DLD1 (cell line): Measurements from ENCODE around the gene CD83.

Source experiments
- in situ Hi-C: cut with HindIII; loops from 2 replicates; pipeline ENCODE4 v1.10.0; 2017; ENCODE audit warnings: low sequenced_read_pairs

The CD83 gene

DNA sequence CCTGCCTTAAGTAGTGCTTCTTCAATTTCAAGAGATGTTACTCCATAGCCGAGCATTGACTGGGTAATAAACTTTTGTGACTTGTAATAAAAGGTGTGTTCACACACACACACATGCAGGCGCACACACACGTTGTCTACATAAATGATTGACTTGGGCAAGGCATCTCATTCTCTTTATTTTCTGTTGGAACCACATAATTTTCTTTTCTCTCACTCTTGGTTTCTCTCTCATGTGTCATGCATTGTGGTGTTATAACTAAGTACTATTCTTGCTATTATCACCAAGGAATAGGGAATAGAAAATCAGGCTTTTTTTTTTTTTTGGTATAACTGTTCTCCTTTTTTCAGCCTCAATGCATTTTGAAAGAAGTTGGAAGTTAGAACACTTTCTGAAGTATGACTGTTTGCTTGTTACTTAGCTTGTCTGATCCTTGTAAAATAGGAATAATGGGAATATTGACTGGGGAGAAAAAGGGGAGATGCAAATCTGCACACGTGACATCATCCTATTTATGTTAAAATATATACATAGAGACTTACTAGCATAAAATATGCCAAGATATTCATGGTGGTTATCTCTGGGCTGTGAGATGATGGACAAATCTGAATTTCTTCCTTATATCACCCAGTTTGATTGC lies 26.1 kb upstream of the CD83 start:
- in situ Hi-C loops, result no loop called here

DNA sequence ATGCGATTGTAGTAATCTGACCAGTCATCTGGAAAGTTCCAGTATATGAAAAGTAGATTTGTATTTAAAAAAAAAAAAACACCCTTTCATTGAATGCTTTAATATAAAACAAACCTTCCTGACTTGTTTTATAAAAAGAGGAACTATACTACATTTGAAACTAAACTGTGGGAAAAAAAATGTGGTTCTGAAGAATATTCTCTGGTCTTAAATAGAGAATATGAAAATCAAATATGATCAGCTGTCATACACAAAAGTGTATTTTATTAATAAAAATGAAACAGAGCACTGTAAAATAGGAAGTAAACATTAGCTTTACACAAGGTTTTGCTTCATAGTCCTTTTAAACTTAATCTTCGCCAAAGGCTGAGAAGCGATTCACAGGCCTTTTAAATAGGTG lies 25.3 kb upstream of the CD83 start:
- in situ Hi-C loops, result no loop called here

DNA sequence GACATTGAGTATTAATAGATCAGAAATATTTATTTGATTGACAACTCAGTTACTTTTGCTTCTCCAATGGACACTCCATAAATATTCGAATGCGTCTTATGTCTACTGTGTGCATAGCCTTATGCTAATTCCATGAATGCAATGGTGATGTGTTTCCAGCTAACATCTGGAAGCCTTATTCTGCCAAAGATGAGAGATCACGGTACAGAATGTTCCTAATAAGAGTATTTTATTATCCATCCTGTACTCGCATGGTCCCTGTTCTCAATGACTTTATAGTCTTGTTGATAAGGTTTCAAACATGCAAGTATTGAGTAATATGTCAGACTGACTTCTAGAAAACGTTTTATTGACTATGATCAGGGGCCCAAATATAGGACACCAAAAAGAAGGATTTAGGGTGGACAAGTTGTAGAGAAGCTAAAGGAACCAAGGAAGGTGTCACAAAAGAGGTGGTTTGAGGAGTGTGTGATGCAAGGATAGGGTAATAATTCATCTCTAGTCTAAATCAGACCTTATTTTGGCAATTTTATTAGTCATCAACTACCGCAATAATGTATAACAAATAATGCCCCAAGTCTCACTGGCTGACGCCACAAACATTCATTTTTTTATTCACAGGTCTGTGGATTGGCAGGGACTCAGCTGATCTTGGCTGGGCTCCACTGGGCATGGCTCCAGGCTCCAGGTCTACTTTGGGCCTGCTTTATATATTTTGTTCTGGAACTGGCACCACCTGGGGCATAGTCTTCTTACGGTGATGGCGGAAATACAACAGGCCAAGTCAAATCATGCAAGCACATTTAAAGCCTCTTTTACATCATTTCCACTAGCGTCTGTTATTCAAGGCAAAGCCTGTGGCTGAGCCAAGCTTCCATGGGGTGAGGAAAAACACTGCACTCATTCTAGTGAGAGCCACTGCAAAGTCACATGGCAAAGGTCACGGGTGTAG lies 24.5 kb upstream of the CD83 start:
- in situ Hi-C loops, result no loop called here

DNA sequence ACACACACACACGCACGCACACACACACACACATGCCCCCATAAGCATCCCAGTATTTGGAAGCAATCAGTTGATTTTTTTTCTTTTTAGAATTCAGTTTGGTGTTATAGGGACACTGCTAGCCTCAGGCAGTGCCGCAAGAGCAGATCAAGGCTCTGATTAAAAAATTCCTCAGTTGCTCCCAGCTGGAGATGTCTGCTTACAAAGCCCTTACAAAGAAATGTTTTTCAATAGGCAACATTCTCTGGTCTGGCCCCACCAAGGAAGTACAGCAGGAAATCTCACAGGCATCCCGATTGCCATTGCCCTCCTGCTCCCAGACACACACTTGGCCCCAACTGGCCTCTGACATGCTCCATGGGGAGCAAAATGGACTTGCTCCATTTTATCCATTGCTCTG lies 22.9 kb upstream of the CD83 start:
- in situ Hi-C loops, result no loop called here

DNA sequence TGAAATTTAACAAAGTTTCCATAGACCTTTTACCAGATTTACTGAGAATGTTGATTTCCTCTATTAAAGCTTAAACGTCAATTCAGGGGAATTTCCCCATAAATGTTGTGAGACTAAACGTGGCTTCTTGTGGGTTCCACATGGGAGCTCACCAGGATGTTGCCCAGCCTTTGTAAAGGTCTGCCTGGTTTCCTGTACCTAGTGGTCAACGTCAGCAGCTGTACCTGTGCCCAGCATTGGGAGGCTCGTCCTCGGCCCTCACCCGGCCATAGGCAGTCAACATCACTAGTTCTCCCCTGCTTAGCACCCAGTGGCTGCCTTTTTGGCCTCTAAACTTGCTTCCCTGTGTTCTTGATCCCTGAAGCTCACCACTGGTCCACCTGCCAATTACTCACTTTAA lies 22.1 kb upstream of the CD83 start:
- in situ Hi-C loops, result no loop called here

DNA sequence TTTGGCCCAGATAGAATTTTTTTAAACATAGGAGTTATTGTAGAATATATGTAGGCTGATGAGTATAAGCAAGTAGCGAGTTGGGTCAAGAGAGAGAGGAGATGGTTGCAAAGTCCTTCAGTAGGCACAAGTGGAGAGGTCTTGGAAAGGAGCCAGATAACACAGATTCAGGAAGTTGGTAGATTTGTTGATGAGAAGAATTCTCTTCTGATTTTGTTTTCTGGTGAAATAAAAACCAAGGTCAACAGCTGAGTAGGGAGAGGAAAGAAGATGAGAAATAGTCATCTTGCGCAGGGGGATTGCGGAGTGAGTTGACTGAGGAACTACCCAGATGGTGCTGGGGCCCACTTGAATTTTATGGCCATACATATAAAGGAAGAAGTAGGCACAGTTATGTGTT lies 17.4 kb upstream of the CD83 start:
- in situ Hi-C loops, result no loop called here

DNA sequence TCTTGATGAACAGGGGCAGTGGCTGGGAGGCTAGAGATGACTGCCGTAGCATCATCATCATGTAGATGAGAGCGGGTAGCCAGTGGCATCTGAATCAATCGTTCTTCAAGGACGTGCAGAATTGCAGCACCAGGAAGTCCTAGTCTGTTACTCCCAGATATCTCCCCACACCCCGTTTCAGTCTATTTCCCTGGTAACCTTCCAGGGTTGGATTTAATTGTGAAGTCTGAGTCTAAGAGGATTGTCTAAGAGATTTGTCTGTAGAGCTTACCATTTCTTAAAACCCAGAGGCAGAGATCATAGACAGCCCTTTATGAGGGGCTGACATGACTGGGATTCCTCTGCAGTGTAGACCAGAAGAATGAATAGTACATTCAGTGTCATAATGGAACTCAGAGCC lies 16.6 kb upstream of the CD83 start:
- in situ Hi-C loops, result no loop called here

DNA sequence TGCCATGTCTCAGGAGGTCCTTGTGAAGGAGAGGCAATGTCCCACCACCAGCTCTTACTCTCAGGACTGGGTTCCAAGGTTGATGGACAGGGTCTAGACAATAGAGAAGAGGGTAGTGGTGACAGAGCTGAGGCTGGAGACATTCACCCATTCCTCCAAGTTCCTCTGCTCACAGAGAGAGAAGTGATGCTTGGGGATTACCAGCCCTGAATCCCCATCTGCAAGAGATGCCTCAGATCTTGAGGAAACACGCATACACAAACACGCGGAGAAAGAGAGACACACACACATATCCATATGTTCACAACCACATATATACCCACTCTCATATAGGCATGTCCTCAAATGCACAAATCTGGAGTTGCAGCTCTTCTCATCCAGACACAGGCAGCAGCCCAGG lies 15.2 kb upstream of the CD83 start:
- in situ Hi-C loops, result no loop called here

DNA sequence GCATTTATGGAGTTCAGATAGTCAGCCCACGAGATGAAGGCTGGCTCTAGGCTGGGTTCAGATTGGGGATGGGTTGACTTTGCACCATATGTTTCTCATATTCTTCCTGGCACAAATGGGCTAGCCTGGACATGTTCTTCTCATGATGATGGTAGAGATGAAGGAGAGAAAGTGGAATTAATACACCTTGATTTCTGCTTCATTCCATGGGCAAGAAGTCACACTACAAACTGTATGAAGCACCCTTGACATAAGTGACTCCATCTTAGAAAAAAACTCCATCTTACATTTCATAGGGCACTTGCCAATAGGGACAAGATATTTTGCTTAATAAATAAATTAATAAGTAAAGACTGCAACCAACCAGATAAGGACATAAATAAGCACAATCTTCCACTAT lies 12.0 kb upstream of the CD83 start:
- in situ Hi-C loops, result no loop called here

DNA sequence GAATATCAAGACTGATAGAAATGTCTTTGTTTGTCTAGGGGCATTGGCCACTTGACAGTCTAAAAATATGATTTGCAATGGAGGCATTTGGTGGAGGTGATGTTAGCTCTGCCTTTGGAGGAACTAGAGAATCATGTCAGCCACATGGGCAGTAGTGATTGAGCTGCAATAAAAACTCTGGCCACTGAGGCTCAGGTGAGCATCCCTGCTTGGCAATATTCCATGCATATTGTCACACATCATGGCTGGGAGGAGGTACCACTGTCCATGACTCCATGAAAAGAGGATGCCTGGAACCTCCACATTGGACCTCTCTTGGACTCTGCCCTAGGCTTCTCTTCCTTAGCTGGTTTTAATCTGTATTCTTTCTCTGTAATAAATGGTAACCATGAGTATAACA lies 10.6 kb upstream of the CD83 start:
- in situ Hi-C loops, result no loop called here

DNA sequence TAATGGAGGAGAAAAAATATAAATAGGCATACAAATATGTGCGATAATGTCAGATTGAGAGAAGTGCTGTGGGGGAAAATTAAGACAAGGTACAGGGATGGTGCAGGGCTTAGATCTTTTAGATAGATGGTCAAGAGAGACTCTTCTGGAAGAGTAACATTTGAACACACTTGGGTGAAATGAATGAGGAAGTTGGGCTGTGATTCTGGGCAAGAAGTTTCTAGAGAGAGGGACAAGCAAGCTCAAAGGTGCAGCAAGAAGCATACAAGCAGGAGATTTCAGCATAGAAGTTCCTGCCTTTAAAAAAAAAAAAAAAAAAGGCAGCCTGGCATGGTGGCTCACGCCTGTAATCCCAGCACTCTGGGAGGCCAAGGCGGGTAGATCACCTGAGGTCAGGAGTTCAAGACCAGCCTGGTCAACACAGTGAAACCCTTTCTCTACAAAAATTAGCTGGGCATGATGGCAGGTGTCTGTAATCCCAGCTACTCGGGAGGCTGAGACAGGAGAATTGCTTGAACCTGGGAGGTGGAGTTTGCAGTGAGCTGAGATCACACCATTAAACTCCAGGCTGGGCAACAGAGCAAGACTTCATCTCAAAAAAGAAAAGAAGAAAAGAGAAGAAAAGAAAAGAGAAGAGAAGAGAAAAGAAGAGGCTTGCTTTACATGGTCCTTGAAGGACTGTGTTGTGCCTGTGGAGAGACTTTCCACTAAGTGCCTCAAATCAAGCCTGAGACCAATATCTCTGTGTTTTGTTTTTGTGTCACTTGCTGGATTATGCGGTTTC lies 9.7 kb upstream of the CD83 start:
- in situ Hi-C loops, result no loop called here

DNA sequence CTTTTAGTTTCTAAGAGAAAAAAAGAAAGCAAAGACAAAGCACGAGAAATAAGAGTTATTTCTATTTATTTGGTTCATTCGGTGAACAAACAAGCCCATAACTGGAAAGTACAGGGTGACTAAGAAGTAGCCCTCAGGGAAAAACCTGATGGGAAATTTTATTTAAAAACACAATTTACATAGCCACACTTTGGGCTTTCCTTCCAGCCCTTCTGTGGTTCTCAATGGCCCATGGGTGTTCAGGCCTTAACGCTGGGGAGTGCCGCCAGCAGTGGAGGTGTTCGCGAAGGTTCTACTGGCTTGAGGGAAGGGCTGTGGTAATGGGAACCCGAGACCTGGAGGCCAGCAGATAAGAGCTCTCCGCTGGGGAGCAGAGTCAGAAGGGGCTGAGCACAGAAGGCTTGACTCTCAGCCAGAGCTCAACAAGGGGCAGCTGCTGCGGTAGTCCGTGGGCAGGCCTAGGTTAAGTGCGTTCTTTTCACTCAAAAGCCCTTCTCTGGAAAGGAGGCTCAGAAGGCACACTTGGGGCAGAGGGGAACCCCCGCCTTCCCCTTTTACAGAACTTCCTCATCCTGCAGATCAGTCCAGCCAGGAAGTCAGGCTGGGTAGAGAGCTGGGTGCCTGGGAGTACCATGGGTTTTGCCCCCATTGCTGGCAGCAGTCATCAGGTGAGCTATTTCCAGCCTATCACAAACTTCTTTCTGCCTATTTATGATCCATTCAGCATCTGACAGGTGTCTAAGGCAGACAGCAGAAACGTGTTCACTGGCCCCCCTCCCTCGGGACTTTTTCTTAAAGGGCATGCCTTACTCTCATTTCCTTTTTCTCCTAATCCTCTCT lies 8.8 kb upstream of the CD83 start:
- in situ Hi-C loops, result no loop called here

DNA sequence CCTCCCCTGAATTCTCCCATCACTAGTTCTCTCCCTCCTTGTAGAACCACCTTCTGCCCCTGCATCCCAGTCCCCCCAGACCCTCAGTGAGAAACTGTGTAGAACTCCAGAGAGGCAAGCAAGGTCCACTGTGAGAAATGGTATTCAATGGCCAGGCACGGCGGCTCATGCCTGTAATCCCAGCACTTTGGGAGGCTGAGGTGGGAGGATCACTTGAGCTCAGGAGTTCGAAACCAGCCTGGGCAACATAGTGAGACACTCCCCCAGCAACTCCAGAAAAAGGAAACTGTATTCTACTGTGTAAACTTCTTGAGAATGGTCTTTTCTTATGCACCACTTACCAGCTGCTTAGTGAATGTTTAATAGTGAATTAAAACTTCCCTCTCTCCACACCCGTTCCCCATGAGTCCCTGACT lies 8.2 kb upstream of the CD83 start:
- in situ Hi-C loops, result no loop called here

DNA sequence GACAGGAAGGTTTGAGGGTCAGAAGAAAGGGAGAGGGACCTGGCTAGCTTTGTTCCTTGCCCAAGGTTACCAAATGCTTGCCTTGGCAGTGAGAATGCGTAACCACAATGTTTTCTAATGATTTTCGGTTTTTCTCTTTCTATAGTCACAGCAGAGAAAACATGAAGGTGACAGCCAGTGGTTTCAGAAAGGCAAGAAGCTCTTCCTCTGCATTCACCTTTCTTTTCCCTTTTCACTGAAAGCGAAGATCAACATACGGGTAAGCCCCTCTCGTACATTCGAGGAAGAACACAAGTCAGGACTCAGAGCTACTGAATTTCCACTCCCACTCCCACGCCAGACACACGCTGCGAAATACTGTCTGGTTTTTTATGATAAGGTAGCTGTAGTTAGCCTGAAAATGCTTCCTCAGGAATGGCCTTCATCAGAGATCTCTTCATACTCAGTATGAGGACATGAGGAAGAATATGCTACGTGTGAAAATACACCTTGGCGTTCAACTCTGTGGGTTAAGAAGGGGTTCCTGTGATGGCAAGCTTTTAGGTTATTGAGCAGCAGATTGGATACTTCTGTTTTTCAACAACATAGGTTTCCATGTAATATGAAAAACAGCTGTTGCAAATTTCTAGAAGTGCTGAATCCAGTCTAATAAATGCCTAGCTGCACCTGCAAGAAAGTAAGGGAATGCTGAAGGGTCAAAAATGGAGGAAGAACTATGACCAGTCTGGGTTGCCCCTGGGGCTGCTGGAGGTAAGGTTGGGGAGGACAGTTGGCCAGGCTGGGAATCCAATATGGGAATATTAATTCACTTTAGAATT lies 7.4 kb upstream of the CD83 start:
- in situ Hi-C loops, result no loop called here

DNA sequence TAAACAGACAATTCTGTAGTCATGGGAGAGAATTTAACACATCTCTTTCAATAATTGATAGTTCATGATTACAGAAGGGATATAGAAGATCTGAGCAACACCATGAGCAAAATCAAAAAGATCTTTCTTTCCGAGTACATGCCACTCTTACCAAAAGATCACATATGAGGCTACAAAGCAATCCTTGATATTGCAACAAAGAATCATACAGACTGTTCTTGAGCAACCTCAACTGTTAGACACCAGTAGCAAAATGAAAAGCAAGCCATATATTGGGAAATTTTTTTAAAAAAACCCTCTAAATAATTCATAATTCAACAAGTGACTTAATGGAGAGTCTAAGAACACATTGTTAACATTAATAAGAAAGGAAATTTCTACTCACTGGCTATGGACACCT lies 3.6 kb upstream of the CD83 start:
- in situ Hi-C loops, result no loop called here

DNA sequence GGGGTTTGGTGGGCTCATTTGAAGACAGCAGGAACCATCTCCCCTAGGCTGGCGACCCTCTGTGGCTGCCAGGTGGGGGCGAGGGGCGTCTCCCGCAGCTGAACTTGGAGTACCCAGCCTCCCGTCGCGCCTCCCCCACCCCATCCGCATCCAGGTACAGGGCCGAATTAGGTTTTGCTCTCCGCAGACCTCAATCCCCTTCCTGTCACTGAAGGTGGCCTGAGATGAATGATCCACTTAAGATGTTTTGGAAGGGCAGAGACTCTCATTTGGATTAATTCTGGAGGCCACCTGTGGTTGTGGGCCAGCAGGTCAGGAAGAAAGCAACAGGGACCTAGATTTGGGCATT lies 493 bp downstream of the CD83 start:
- in situ Hi-C loops, result no loop called here

DNA sequence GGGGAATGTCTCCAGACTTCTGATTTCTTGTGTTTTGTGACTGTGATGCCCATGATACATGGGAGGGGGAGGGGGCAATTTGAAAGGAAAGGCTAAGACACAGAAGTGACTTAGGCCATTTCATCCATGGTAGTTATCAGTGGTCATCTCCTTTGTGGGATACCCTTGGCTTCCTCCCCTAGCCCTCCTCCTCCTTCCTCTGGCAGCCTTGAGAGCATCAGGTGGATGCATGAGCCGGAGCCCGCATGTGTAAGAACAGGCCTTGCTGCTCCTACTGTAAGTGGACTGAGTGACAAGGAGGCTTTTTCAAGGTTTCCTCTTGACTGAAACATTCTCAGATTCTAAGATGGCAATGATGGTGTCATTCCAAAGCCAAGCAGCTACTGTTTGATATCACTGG lies 874 bp downstream of the CD83 start:
- in situ Hi-C loops, result no loop called here

DNA sequence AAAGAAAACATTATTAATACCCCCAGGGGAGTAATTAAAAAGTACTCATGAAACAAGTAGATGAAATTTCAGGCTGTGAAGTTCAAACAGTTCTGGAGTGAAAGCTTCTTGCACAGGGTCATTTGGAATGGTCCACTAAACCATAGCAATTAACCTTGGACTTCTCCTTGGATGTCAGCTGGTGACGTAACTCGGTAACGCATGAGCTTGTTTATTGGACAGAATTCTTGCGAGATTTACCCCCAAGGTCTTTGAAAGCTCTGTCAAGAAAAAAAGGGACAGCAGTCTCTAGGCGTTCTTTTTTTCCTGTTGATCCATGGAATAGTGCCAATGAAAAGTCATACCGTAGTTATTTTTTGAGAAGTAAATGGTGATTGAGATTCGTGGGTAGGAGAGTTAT lies 2.2 kb downstream of the CD83 start:
- in situ Hi-C loops, result no loop called here

DNA sequence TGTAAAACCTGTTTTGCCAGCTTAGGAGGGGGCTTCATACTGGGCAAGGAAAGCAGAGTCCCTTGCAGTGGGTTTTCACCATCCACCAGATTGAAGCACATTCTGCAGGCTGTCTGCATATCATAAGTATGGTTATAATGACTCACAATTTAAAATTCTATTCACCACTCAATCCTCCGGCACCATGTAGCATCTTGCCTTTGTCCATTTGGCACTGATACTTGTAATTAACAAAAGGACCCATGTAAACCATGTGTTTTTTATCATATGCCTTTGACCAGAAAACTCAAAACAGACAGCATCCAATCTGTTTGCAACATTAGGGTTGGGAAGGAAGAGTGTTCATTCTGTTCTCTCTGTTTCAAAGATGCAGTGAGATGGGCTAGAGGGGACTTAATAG lies 3.0 kb downstream of the CD83 start:
- in situ Hi-C loops, result no loop called here

DNA sequence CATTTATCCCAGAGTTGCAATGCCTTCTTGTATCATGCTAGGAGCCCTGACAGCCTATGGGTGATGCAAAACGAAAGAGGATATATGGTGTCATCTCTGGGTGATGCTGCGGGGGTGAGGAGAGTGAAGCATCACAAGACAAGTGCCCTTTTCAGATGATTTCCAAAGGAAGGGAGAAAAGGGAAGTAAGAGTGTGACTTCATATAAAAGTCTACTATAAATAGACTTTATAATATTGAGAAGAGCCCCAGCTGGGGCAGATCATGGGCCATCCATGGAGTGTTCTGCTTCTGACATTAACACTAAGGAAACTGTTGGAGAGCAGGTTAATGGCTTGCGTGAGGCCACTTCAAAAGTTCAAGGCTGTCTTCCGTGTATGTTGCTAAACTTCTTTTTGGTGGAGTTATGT lies 4.4 kb downstream of the CD83 start:
- in situ Hi-C loops, result no loop called here
